HepG2 (cell line): Measurements from ENCODE around the gene HCFC1. TPM values are rescaled to one million over a fixed set of nuclear protein-coding genes. Genes with fewer than 3 reads are reported as not detected.

Experiments used
- ATAC-seq: fragments of 200-7000 bp; cut with Tn5 transposase; 3 replicates; pipeline ENCODE4 v1.9.1; 2020; ENCODE audit warnings: mild to moderate bottlenecking, moderate library complexity
- BruUV-seq: library from RNA; stranded (reverse); fragments of 400-500 nt; replicated peaks from 2 replicates; lab custom pipeline; 2021; lab: Mats Ljungman, UMichigan
- CTCF ChIA-PET: fragments of 300-600 bp; formaldehyde crosslinking; extraction: SDS; loops from one replicate; lab custom pipeline; 2021; ENCODE audit warnings: low total read pairs, inconsistent platforms, low intra/inter-chr PET ratio; lab: Yijun Ruan, JAX
- POLR2A ChIA-PET: fragments of 350-600 bp; sonication (Branson Sonifier 250); formaldehyde crosslinking; loops from one replicate; lab custom pipeline; 2020; ENCODE audit warnings: antibody characterized with exemption, inconsistent platforms; lab: Yijun Ruan, JAX
- DNase-seq: peaks from one replicate; pipeline ENCODE4 v3.0.0-alpha.2; 2015; ENCODE audit warnings: low spot score
- FAIRE-seq: peaks from 3 replicates; lab custom pipeline; 2011; peaks lifted over from hg19 to GRCh38; lab: Jason Lieb, UNC
- H2AFZ ChIP-seq: one replicate; pipeline ENCODE4 v1.6.1; 2011; ENCODE audit warnings: low read length, inconsistent platforms
- H3K27ac ChIP-seq: fragments of 300-600 bp; 3 replicates; pipeline ENCODE4 v1.8.0; 2011; ENCODE audit warnings: mixed run types, mild to moderate bottlenecking, mixed read lengths, low read length, inconsistent platforms; ENCODE audit not compliant: insufficient read depth; ENCODE audit errors: extremely low read length
- H3K27me3 ChIP-seq, 2 experiments: fragments of 200-600 bp in 1 of 2; 2 replicates in 1 of 2; 3 replicates in 1 of 2; pipeline versions ENCODE4 v1.6.0 to v1.8.0; 2011; ENCODE audit warnings: low read length in 2 of 2, mild to moderate bottlenecking in 2 of 2, moderate library complexity in 2 of 2, inconsistent platforms in 1 of 2; ENCODE audit not compliant: insufficient read depth in 2 of 2, control insufficient read depth in 1 of 2
- H3K36me3 ChIP-seq, 2 experiments: fragments of 200-600 bp in 1 of 2; replicated peaks in 1 of 2; 2 replicates in 1 of 2; 3 replicates in 1 of 2; pipeline versions ENCODE4 v1.5.1 to v1.8.0; 2011; ENCODE audit warnings: low read length in 2 of 2, inconsistent platforms in 1 of 2; ENCODE audit not compliant: insufficient read depth in 2 of 2, control insufficient read depth in 1 of 2
- H3K4me1 ChIP-seq: 2 replicates; pipeline ENCODE4 v1.5.1; 2012; ENCODE audit warnings: low read length, inconsistent platforms; ENCODE audit not compliant: insufficient read depth
- H3K4me2 ChIP-seq: 2 replicates; pipeline ENCODE4 v1.6.0; 2011; ENCODE audit warnings: low read depth, low read length, inconsistent platforms
- H3K4me3 ChIP-seq, 3 experiments: fragments of 200-600 bp in 1 of 3; sonication (generic), shearing (Covaris generic) in 1 of 3; replicated peaks in 1 of 3; 2 replicates each; pipeline ENCODE4 v1.5.1; 2011 to 2016; ENCODE audit warnings: low read length in 3 of 3, inconsistent platforms in 2 of 3, low read depth in 2 of 3, mild to moderate bottlenecking in 2 of 3, control low read depth in 1 of 3, mixed read lengths in 1 of 3; ENCODE audit not compliant: insufficient read depth in 1 of 3
- H3K79me2 ChIP-seq: one replicate; pipeline ENCODE4 v1.6.1; 2011; ENCODE audit warnings: low read length, inconsistent platforms; ENCODE audit not compliant: insufficient read depth
- H3K9ac ChIP-seq: 2 replicates; pipeline ENCODE4 v1.6.0; 2011; ENCODE audit warnings: mild to moderate bottlenecking, low read depth, low read length, inconsistent platforms; ENCODE audit not compliant: insufficient read depth
- H3K9me3 ChIP-seq: 2 replicates; pipeline ENCODE4 v1.5.1; 2012; ENCODE audit warnings: mild to moderate bottlenecking, low read length
- H4K20me1 ChIP-seq: 2 replicates; pipeline ENCODE4 v1.6.0; 2011; ENCODE audit warnings: inconsistent platforms, mild to moderate bottlenecking, low read length, moderate library complexity; ENCODE audit not compliant: insufficient read depth
- AGO2 ChIP-seq: fragments of 200-400 bp; formaldehyde crosslinking; optimal IDR thresholded peaks from 2 replicates; pipeline ENCODE3; 2017; ENCODE audit warnings: mild to moderate bottlenecking, low read depth, low read length, moderate library complexity
- NRL ChIP-seq: sonication (generic); formaldehyde crosslinking; IDR thresholded peaks from 2 replicates; pipeline ENCODE4 v1.5.0; 2020; ENCODE audit warnings: missing genetic modification reagents, mild to moderate bottlenecking, moderate library complexity, borderline replicate concordance
- RBFOX2 ChIP-seq: fragments of 200-400 bp; formaldehyde crosslinking; IDR thresholded peaks from 2 replicates; pipeline ENCODE4 v1.6.1; 2017; ENCODE audit warnings: low read depth, mild to moderate bottlenecking, low read length
- SNAI1 ChIP-seq: sonication (generic); formaldehyde crosslinking; IDR thresholded peaks from 2 replicates; pipeline ENCODE4 v1.5.0; 2020; ENCODE audit warnings: mild to moderate bottlenecking, missing genetic modification reagents, borderline replicate concordance
- TBL1XR1 ChIP-seq: fragments of 150-350 bp; IDR thresholded peaks from 2 replicates; pipeline ENCODE4 v1.6.1; 2014; ENCODE audit warnings: borderline replicate concordance, low read length; ENCODE audit not compliant: partially characterized antibody
- ZNF276 ChIP-seq: sonication (generic); formaldehyde crosslinking; IDR thresholded peaks from 2 replicates; pipeline ENCODE4 v1.4.0; 2020; ENCODE audit warnings: mild to moderate bottlenecking, low read depth, missing genetic modification reagents
- ZNF556 ChIP-seq: sonication (generic); formaldehyde crosslinking; IDR thresholded peaks from 2 replicates; pipeline ENCODE4 v1.4.0; 2020; ENCODE audit warnings: mild to moderate bottlenecking, missing genetic modification reagents, borderline replicate concordance
- ZNF605 ChIP-seq: sonication (generic); formaldehyde crosslinking; IDR thresholded peaks from 2 replicates; pipeline ENCODE4 v1.8.0; 2022; ENCODE audit warnings: mild to moderate bottlenecking, missing genetic modification reagents
- ZNF788 ChIP-seq: sonication (generic); formaldehyde crosslinking; IDR thresholded peaks from 2 replicates; pipeline ENCODE4 v1.5.0; 2020; ENCODE audit warnings: mild to moderate bottlenecking, missing genetic modification reagents, borderline replicate concordance
- WGBS: methylation state at CpG from one replicate; pipeline ENCODE4 v1.1.6; 2017; ENCODE audit warnings: low lambda C conversion rate; 5-methylcytosine and 5-hydroxymethylcytosine counted together
- in situ Hi-C: cut with HindIII; loops from 2 replicates; pipeline ENCODE4 v1.10.0; 2017; ENCODE audit warnings: low pct_unique_long_range_greater_than_20kb; ENCODE audit not compliant: extremely low pct_ligation_motif_present
- intact Hi-C: fragments of 100-400 bp; cut with micrococcal nuclease; formaldehyde crosslinking; loops from one replicate; pipeline ENCODE4 v1.10.0; 2022; ENCODE audit not compliant: unreplicated experiment
- polyA plus RNA-seq, 8 experiments: library from polyadenylated mRNA; depleted of rRNA in 3 of 8; stranded (reverse) in 7 of 8; unstranded in 1 of 8; fragments of >200 nt; fragmentation: Illumina TruSeq in 4 of 8; extraction: Trizol in 4 of 8; gene quantifications; 2 replicates each; pipeline versions ENCODE4 v1.2.1 to v1.2.3, GENCODE V29; 2011 to 2016; ENCODE audit warnings: low read depth in 4 of 8, missing spikeins in 1 of 8, mixed read lengths in 1 of 8; ENCODE audit not compliant: insufficient read depth in 1 of 8
- total RNA-seq, 5 experiments: library from RNA; depleted of rRNA; stranded (reverse); fragments of >200 nt; fragmentation: Illumina TruSeq; extraction: Trizol; gene quantifications; 2 replicates each; pipeline ENCODE4 v1.2.3, GENCODE V29; 2016; ENCODE audit warnings: low read depth in 1 of 5

HCFC1 gene
- total and polyA plus RNA-seq, 2 of the 13 experiments (the other 11 are each of a cell fraction or from before 2014, with no cell fraction given) = 5.8 to 17.8 TPM

- DNase-seq (no peak), ATAC-seq (no peak), FAIRE-seq (no peak)
- intact Hi-C loops (no loop called here), in situ Hi-C loops (no loop called here)
- Histone ChIP-seq H3K27ac (no peak overlapping the region), H3K4me3 (no peak overlapping the region), H3K4me2 (no peak overlapping the region), H3K36me3 (peaks cover 19 to 78% of the 10 kb centered on the region in 2 experiments; a peak in 4 of 5 replicates), H3K27me3 (no peaks in the 10 kb centered on the region), H2AFZ (no peak overlapping the region), H3K4me1 (no peaks in the 10 kb centered on the region), H3K79me2 (peaks cover 11% of the 10 kb centered on the region), H3K9me3 (no peaks in the 10 kb centered on the region), H4K20me1 (peaks cover 8% of the 10 kb centered on the region; the same call in 1 of the 2 replicates), H3K9ac (no peak overlapping the region)
- BruUV-seq = no TSS peak
- POLR2A ChIA-PET = no interaction called here
- TF ChIP-seq ZNF276 (no peak), AGO2 (peak; percentile 64), ZNF605 (CRISPR knock-in tag) (no peak), RBFOX2 (peak; percentile 31; the same call in 1 of the 2 replicates), ZNF556 (no peak), TBL1XR1 (no peak), SNAI1 (CRISPR knock-in tag) (no peak), ZNF788 (no peak), NRL (CRISPR knock-in tag) (no peak)
- CTCF ChIA-PET = no interaction called here
- 100% methylated on average over 2 of the region's 15 CpGs for WGBS
These were observed 12.0 kb downstream of the HCFC1 start for GRCh38 chrX:153959649-153960048.
